HCT116 (cell line): ENCODE data around the gene BST1. TPM values are rescaled to one million over a fixed set of nuclear protein-coding genes. Genes with fewer than 3 reads are reported as not detected.

Experiments
- ATAC-seq: fragments of 200-7000 bp; cut with Tn5 transposase; 2 replicates; pipeline ENCODE4 v1.9.1; 2020; ENCODE audit warnings: mild to moderate bottlenecking, moderate library complexity
- BruUV-seq: library from RNA; stranded (reverse); fragments of 400-500 nt; replicated peaks from 2 replicates; lab custom pipeline; 2021; lab: Mats Ljungman, UMichigan
- CTCF ChIA-PET: fragments of 300-600 bp; sonication (Branson Sonifier 250); formaldehyde crosslinking; loops from one replicate; lab custom pipeline; 2021; ENCODE audit warnings: antibody characterized with exemption; lab: Charles Lee
- POLR2A ChIA-PET: fragments of 300-600, 350-600 bp; sonication (Branson Sonifier 250); formaldehyde crosslinking; loops from one replicate; lab custom pipeline; 2021; ENCODE audit warnings: antibody characterized with exemption; lab: Charles Lee
- RAD21 ChIA-PET, 2 experiments: fragments of 300-600 bp; sonication (Branson Sonifier 250); formaldehyde crosslinking; loops; one replicate each; lab custom pipeline; 2023; ENCODE audit warnings: low total read pairs in 2 of 2; ENCODE audit not compliant: uncharacterized antibody in 2 of 2, unreplicated experiment in 2 of 2, low non-redundant PET in 1 of 2; lab: Charles Lee
- DNase-seq: peaks from one replicate; pipeline ENCODE4 v3.0.0-alpha.2; 2010; ENCODE audit warnings: low read depth, low spot score
- H2AFZ ChIP-seq: fragments of 200-600 bp; shearing (Covaris generic), sonication (generic); 2 replicates; pipeline ENCODE4 v1.6.1; 2017; ENCODE audit warnings: low read depth, mixed run types, mixed read lengths, antibody characterized with exemption, low read length; ENCODE audit not compliant: poor library complexity, severe bottlenecking
- H3K27ac ChIP-seq: 2 replicates; pipeline ENCODE4 v1.5.1; 2012; ENCODE audit warnings: low read depth, low read length
- H3K27me3 ChIP-seq: fragments of 200-600 bp; sonication (generic); 2 replicates; pipeline ENCODE4 v1.6.1; 2016; ENCODE audit warnings: mixed run types, low read length, mixed read lengths; ENCODE audit not compliant: insufficient read depth
- H3K36me3 ChIP-seq, 2 experiments: fragments of 200-500 bp in 1 of 2; fragments of 200-600 bp in 1 of 2; sonication (Bioruptor generic) in 1 of 2; sonication (generic) in 1 of 2; 2 replicates each; pipeline versions ENCODE4 v1.5.1 to v1.6.1; 2014 to 2016; ENCODE audit warnings: low read length in 2 of 2, inconsistent platforms in 1 of 2, mixed read lengths in 1 of 2, mixed run types in 1 of 2; ENCODE audit not compliant: insufficient read depth in 2 of 2, control insufficient read depth in 1 of 2
- H3K4me1 ChIP-seq, 2 experiments: fragments of 200-600 bp in 1 of 2; sonication (generic) in 1 of 2; 2 replicates each; pipeline versions ENCODE4 v1.5.1 to v1.6.1; 2012 to 2017; ENCODE audit warnings: low read length in 2 of 2, inconsistent platforms in 1 of 2, mild to moderate bottlenecking in 1 of 2, mixed read lengths in 1 of 2, mixed run types in 1 of 2, moderate library complexity in 1 of 2; ENCODE audit not compliant: insufficient read depth in 2 of 2, control insufficient read depth in 1 of 2
- H3K4me2 ChIP-seq: fragments of 200-600 bp; sonication (generic); 2 replicates; pipeline ENCODE4 v1.6.1; 2017; ENCODE audit warnings: mixed run types, low read length, mixed read lengths
- H3K4me3 ChIP-seq, 2 experiments: fragments of 200-600 bp in 1 of 2; sonication (generic) in 1 of 2; replicated peaks in 1 of 2; 2 replicates each; pipeline ENCODE4 v1.5.1; 2011 to 2016; ENCODE audit warnings: low read length in 2 of 2, control low read depth in 1 of 2, low read depth in 1 of 2, mild to moderate bottlenecking in 1 of 2, mixed read lengths in 1 of 2, mixed run types in 1 of 2
- H3K79me2 ChIP-seq: fragments of 200-600 bp; sonication (generic); 2 replicates; pipeline ENCODE4 v1.6.1; 2017; ENCODE audit warnings: mild to moderate bottlenecking, mixed run types, low read length, moderate library complexity, mixed read lengths; ENCODE audit not compliant: insufficient read depth
- H3K9ac ChIP-seq: fragments of 200-600 bp; sonication (generic); 2 replicates; pipeline ENCODE4 v1.6.1; 2016; ENCODE audit warnings: low read length, mixed read lengths
- H3K9me2 ChIP-seq: fragments of 200-600 bp; sonication (generic), shearing (Covaris generic); 2 replicates; pipeline ENCODE4 v1.6.1; 2017; ENCODE audit warnings: mixed run types, mild to moderate bottlenecking, moderate library complexity; ENCODE audit not compliant: insufficient read depth
- H3K9me3 ChIP-seq, 2 experiments: fragments of 200-500 bp in 1 of 2; fragments of 200-600 bp in 1 of 2; sonication (Bioruptor generic) in 1 of 2; sonication (generic) in 1 of 2; 2 replicates each; pipeline ENCODE4 v1.6.1; 2014 to 2017; ENCODE audit warnings: low read length in 2 of 2, mixed read lengths in 2 of 2, inconsistent platforms in 1 of 2, low read depth in 1 of 2, mild to moderate bottlenecking in 1 of 2, mixed run types in 1 of 2, moderate library complexity in 1 of 2; ENCODE audit not compliant: control insufficient read depth in 1 of 2, insufficient read depth in 1 of 2
- H4K20me1 ChIP-seq: fragments of 200-600 bp; sonication (generic), shearing (Covaris generic); 2 replicates; pipeline ENCODE4 v1.6.1; 2017; ENCODE audit warnings: mixed run types, mild to moderate bottlenecking, moderate library complexity; ENCODE audit not compliant: insufficient read depth
- CBX3 ChIP-seq: IDR thresholded peaks from 2 replicates; pipeline ENCODE4 v1.6.1; 2012; ENCODE audit warnings: low read depth
- CEBPB ChIP-seq: IDR thresholded peaks from 2 replicates; pipeline ENCODE4 v1.6.1; 2012; ENCODE audit warnings: low read depth
- EGR1 ChIP-seq: IDR thresholded peaks from 2 replicates; pipeline ENCODE4 v1.6.1; 2012; ENCODE audit warnings: low read depth
- ELF1 ChIP-seq: IDR thresholded peaks from 2 replicates; pipeline ENCODE4 v1.6.1; 2012; ENCODE audit warnings: low read depth, borderline replicate concordance
- EZH2 ChIP-seq: fragments of 200-600 bp; sonication (generic); IDR thresholded peaks from 2 replicates; pipeline ENCODE4 v1.6.1; 2017; ENCODE audit warnings: antibody characterized with exemption, mixed run types
- EZH2phosphoT487 ChIP-seq: fragments of 200-600 bp; IDR thresholded peaks from 2 replicates; pipeline ENCODE4 v1.6.1; 2018; ENCODE audit warnings: antibody characterized with exemption, borderline replicate concordance
- FOSL1 ChIP-seq: IDR thresholded peaks from 2 replicates; pipeline ENCODE4 v1.6.1; 2012; ENCODE audit warnings: low read depth
- MAX ChIP-seq: IDR thresholded peaks from 2 replicates; pipeline ENCODE4 v1.6.1; 2012
- POLR2AphosphoS5 ChIP-seq: IDR thresholded peaks from 2 replicates; pipeline ENCODE4 v1.6.1; 2011; ENCODE audit warnings: mild to moderate bottlenecking, low read depth, low read length, moderate library complexity
- SIN3A ChIP-seq: IDR thresholded peaks from 2 replicates; pipeline ENCODE4 v1.6.1; 2012; ENCODE audit warnings: low read depth
- TCF7L2 ChIP-seq: IDR thresholded peaks from 2 replicates; pipeline ENCODE4 v1.7.0; 2011; ENCODE audit warnings: borderline replicate concordance, inconsistent platforms; ENCODE audit not compliant: insufficient read depth, insufficient read length; ENCODE audit errors: extremely low read depth
- ZFX ChIP-seq: fragments of 450-650 bp; IDR thresholded peaks from 2 replicates; pipeline ENCODE4 v1.6.1; 2017
- intact Hi-C: fragments of 100-400 bp; cut with micrococcal nuclease; formaldehyde crosslinking; loops from 2 replicates; pipeline ENCODE4 v1.10.0; 2022
- total RNA-seq: library from RNA; stranded (reverse); gene quantifications from one replicate; pipeline ENCODE4 v1.2.1, GENCODE V29; 2021; ENCODE audit not compliant: unreplicated experiment
- TF ChIP-seq, protein P1 (sequence below): IDR thresholded peaks from 2 replicates; pipeline ENCODE4 v1.6.1; 2011; ENCODE audit warnings: mild to moderate bottlenecking, low read length, moderate library complexity; ENCODE audit not compliant: insufficient replicate concordance; ENCODE audit errors: extremely low read depth
- TF ChIP-seq, protein P2 (sequence below), 3 experiments: fragments of 200-600 bp in 1 of 3; sonication (generic) in 1 of 3; IDR thresholded peaks in 2 of 3; conservative IDR thresholded peaks in 1 of 3; 2 replicates each; pipeline ENCODE4 v1.5.1; 2012 to 2017; ENCODE audit warnings: low read depth in 2 of 3, low read length in 2 of 3, antibody characterized with exemption in 1 of 3, borderline replicate concordance in 1 of 3, control low read depth in 1 of 3, mild to moderate bottlenecking in 1 of 3, mixed read lengths in 1 of 3, mixed run types in 1 of 3, moderate library complexity in 1 of 3; ENCODE audit not compliant: insufficient read depth in 1 of 3
- TF ChIP-seq, protein P3 (sequence below): IDR thresholded peaks from 2 replicates; pipeline ENCODE4 v1.6.1; 2012; ENCODE audit warnings: low read depth

Gene BST1
- total RNA-seq, 1 experiment from 2014 or later = 0.44 TPM

- Histone ChIP-seq H3K4me3 (peak overlapping the region; percentile 76 to 79), H4K20me1 (no peaks in the 10 kb centered on the region), H3K79me2 (peaks cover 55% of the 10 kb centered on the region), H2AFZ (no peak overlapping the region), H3K27ac (no peak overlapping the region), H3K9ac (peak overlapping the region; percentile 77), H3K9me2 (no peaks in the 10 kb centered on the region), H3K36me3 (no peaks in the 10 kb centered on the region), H3K27me3 (no peaks in the 10 kb centered on the region), H3K9me3 (no peaks in the 10 kb centered on the region), H3K4me2 (peak overlapping the region; percentile 84), H3K4me1 (peaks cover 8 to 26% of the 10 kb centered on the region in 2 experiments)
- POLR2A ChIA-PET = interaction anchor here (1.2 kb wide), 1 partner anchor 16 kb away, joined by 4 read pairs; no protein-coding TSS in a partner anchor
- RAD21 ChIA-PET = no interaction called here
- ATAC-seq = no peak
- no TSS peak for BruUV-seq
- CTCF ChIA-PET = no interaction called here
- TF ChIP-seq SIN3A = no peak
- TF ChIP-seq FOSL1 = no peak
- TF ChIP-seq, protein P1, sequence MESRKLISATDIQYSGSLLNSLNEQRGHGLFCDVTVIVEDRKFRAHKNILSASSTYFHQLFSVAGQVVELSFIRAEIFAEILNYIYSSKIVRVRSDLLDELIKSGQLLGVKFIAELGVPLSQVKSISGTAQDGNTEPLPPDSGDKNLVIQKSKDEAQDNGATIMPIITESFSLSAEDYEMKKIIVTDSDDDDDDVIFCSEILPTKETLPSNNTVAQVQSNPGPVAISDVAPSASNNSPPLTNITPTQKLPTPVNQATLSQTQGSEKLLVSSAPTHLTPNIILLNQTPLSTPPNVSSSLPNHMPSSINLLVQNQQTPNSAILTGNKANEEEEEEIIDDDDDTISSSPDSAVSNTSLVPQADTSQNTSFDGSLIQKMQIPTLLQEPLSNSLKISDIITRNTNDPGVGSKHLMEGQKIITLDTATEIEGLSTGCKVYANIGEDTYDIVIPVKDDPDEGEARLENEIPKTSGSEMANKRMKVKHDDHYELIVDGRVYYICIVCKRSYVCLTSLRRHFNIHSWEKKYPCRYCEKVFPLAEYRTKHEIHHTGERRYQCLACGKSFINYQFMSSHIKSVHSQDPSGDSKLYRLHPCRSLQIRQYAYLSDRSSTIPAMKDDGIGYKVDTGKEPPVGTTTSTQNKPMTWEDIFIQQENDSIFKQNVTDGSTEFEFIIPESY = no peak
- TF ChIP-seq, protein P2, sequence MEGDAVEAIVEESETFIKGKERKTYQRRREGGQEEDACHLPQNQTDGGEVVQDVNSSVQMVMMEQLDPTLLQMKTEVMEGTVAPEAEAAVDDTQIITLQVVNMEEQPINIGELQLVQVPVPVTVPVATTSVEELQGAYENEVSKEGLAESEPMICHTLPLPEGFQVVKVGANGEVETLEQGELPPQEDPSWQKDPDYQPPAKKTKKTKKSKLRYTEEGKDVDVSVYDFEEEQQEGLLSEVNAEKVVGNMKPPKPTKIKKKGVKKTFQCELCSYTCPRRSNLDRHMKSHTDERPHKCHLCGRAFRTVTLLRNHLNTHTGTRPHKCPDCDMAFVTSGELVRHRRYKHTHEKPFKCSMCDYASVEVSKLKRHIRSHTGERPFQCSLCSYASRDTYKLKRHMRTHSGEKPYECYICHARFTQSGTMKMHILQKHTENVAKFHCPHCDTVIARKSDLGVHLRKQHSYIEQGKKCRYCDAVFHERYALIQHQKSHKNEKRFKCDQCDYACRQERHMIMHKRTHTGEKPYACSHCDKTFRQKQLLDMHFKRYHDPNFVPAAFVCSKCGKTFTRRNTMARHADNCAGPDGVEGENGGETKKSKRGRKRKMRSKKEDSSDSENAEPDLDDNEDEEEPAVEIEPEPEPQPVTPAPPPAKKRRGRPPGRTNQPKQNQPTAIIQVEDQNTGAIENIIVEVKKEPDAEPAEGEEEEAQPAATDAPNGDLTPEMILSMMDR (IDR thresholded peaks at IDR 0.05 in 2 of 3, conservative IDR thresholded peaks at IDR 0.05 in 1 of 3; ENCODE audit: borderline replicate concordance in 1 of 3, insufficient read depth in 1 of 3, low read depth in 2 of 3, low read length in 2 of 3) = no peak
- no peak for TF ChIP-seq EZH2
- TF ChIP-seq EGR1 = no peak
- no peak for TF ChIP-seq CBX3
- no peak for TF ChIP-seq POLR2AphosphoS5
- no peak for TF ChIP-seq MAX
- TF ChIP-seq CEBPB = no peak
- no peak for TF ChIP-seq EZH2phosphoT487
- TF ChIP-seq ELF1 = no peak
- TF ChIP-seq, protein P3, sequence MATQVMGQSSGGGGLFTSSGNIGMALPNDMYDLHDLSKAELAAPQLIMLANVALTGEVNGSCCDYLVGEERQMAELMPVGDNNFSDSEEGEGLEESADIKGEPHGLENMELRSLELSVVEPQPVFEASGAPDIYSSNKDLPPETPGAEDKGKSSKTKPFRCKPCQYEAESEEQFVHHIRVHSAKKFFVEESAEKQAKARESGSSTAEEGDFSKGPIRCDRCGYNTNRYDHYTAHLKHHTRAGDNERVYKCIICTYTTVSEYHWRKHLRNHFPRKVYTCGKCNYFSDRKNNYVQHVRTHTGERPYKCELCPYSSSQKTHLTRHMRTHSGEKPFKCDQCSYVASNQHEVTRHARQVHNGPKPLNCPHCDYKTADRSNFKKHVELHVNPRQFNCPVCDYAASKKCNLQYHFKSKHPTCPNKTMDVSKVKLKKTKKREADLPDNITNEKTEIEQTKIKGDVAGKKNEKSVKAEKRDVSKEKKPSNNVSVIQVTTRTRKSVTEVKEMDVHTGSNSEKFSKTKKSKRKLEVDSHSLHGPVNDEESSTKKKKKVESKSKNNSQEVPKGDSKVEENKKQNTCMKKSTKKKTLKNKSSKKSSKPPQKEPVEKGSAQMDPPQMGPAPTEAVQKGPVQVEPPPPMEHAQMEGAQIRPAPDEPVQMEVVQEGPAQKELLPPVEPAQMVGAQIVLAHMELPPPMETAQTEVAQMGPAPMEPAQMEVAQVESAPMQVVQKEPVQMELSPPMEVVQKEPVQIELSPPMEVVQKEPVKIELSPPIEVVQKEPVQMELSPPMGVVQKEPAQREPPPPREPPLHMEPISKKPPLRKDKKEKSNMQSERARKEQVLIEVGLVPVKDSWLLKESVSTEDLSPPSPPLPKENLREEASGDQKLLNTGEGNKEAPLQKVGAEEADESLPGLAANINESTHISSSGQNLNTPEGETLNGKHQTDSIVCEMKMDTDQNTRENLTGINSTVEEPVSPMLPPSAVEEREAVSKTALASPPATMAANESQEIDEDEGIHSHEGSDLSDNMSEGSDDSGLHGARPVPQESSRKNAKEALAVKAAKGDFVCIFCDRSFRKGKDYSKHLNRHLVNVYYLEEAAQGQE = no peak
- TF ChIP-seq TCF7L2 = no peak
- TF ChIP-seq ZFX = no peak
- intact Hi-C loops = no loop called here
- DNase-seq = no peak
These were observed 49.4 kb upstream of the BST1 start for GRCh38 chr4:15653420-15653819.
